NB4 (cell line): ENCODE data around the gene GRIN2D.

Source experiments
- CTCF ChIP-seq: IDR thresholded peaks from one replicate; pipeline ENCODE4 v1.5.1; 2012; ENCODE audit warnings: low read depth, low read length
- POLR2A ChIP-seq: IDR thresholded peaks from 2 replicates; pipeline ENCODE4 v1.6.1; 2011; ENCODE audit warnings: mild to moderate bottlenecking; ENCODE audit not compliant: insufficient read length; ENCODE audit errors: extremely low read depth

GRCh38 chr19:48361912-48362311, 31.6 kb upstream of the GRIN2D start:
- TF ChIP-seq CTCF = no peak
- no peak for TF ChIP-seq POLR2A
